IMR-90 (cell line): ENCODE data around the gene ZFP92. TPM values are rescaled to one million over a fixed set of nuclear protein-coding genes. Genes with fewer than 3 reads are reported as not detected.

Experiments
- ATAC-seq: fragments of 200-7000 bp; cut with Tn5 transposase; 2 replicates; pipeline ENCODE4 v1.9.1; 2020; ENCODE audit warnings: low read depth, mild to moderate bottlenecking, moderate library complexity
- BruUV-seq: library from RNA; stranded (reverse); fragments of 400-500 nt; replicated peaks from 2 replicates; lab custom pipeline; 2021; lab: Mats Ljungman, UMichigan
- CTCF ChIA-PET: fragments of 300-600 bp; formaldehyde crosslinking; extraction: SDS; loops from one replicate; lab custom pipeline; 2021; ENCODE audit warnings: antibody characterized with exemption; lab: Yijun Ruan, JAX
- POLR2A ChIA-PET: fragments of 300-600 bp; sonication (Branson Sonifier 250); formaldehyde crosslinking; loops from one replicate; lab custom pipeline; 2022; ENCODE audit warnings: antibody characterized with exemption; ENCODE audit not compliant: unreplicated experiment; lab: Charles Lee
- DNase-seq: peaks from one replicate; pipeline ENCODE4 v3.0.0; 2013
- H2AFZ ChIP-seq: replicated peaks from 2 replicates; pipeline ENCODE3; 2013; ENCODE audit warnings: low read length, mild to moderate bottlenecking; ENCODE audit not compliant: poor library complexity
- H2AK5ac ChIP-seq: 2 replicates; pipeline ENCODE4 v1.6.1; 2013; ENCODE audit warnings: low read depth, low read length, inconsistent platforms
- H2AK9ac ChIP-seq: replicated peaks from 2 replicates; pipeline ENCODE3; 2013; ENCODE audit warnings: mild to moderate bottlenecking, low read depth, low read length, moderate library complexity; ENCODE audit not compliant: poor library complexity
- H2BK120ac ChIP-seq: 2 replicates; pipeline ENCODE4 v1.6.1; 2013; ENCODE audit warnings: low read depth, low read length, inconsistent platforms
- H2BK15ac ChIP-seq: 3 replicates; pipeline ENCODE4 v1.6.1; 2013; ENCODE audit warnings: low read depth, low read length, inconsistent platforms
- H2BK20ac ChIP-seq: 2 replicates; pipeline ENCODE4 v1.6.1; 2013; ENCODE audit warnings: low read depth, mild to moderate bottlenecking, inconsistent platforms, low read length, moderate library complexity
- H2BK5ac ChIP-seq: 2 replicates; pipeline ENCODE4 v1.6.1; 2013; ENCODE audit warnings: mild to moderate bottlenecking, low read depth, low read length, inconsistent platforms; ENCODE audit not compliant: poor library complexity, severe bottlenecking
- H3K14ac ChIP-seq: replicated peaks from 2 replicates; pipeline ENCODE4 v1.6.1; 2013; ENCODE audit warnings: low read depth, low read length, inconsistent platforms
- H3K18ac ChIP-seq: 2 replicates; pipeline ENCODE4 v1.6.1; 2013; ENCODE audit warnings: low read depth, low read length, control low read depth
- H3K23ac ChIP-seq: 2 replicates; pipeline ENCODE4 v1.6.1; 2013; ENCODE audit warnings: low read depth, low read length, inconsistent platforms
- H3K27ac ChIP-seq: 2 replicates; pipeline ENCODE4 v1.5.1; 2013; ENCODE audit warnings: mild to moderate bottlenecking, control low read depth, low read length; ENCODE audit not compliant: insufficient read depth
- H3K27me3 ChIP-seq: 2 replicates; pipeline ENCODE4 v1.6.1; 2013; ENCODE audit warnings: low read length; ENCODE audit not compliant: control insufficient read depth, insufficient read depth
- H3K36me3 ChIP-seq: 2 replicates; pipeline ENCODE4 v1.6.1; 2013; ENCODE audit warnings: low read length, mixed read lengths; ENCODE audit not compliant: control insufficient read depth, insufficient read depth
- H3K4ac ChIP-seq: 2 replicates; pipeline ENCODE4 v1.6.1; 2013; ENCODE audit warnings: low read depth, low read length, inconsistent platforms
- H3K4me1 ChIP-seq: 2 replicates; pipeline ENCODE4 v1.6.1; 2013; ENCODE audit warnings: low read length, mixed read lengths; ENCODE audit not compliant: control insufficient read depth, insufficient read depth
- H3K4me2 ChIP-seq: 2 replicates; pipeline ENCODE4 v1.6.1; 2013; ENCODE audit warnings: low read depth, mild to moderate bottlenecking, control low read depth, low read length, moderate library complexity
- H3K4me3 ChIP-seq: 2 replicates; pipeline ENCODE4 v1.5.1; 2013; ENCODE audit warnings: low read depth, mild to moderate bottlenecking, control low read depth, low read length, moderate library complexity; ENCODE audit not compliant: insufficient read depth
- H3K56ac ChIP-seq: 2 replicates; pipeline ENCODE4 v1.6.1; 2013; ENCODE audit warnings: low read length, inconsistent platforms; ENCODE audit not compliant: insufficient read depth; ENCODE audit errors: extremely low read depth
- H3K79me1 ChIP-seq, 2 experiments: 2 replicates each; pipeline ENCODE4 v1.6.1; 2013; ENCODE audit warnings: low read length in 2 of 2, inconsistent platforms in 1 of 2, low read depth in 1 of 2
- H3K9ac ChIP-seq: 2 replicates; pipeline ENCODE4 v1.6.1; 2013; ENCODE audit warnings: low read depth, low read length, control low read depth
- H3K9me1 ChIP-seq: 2 replicates; pipeline ENCODE4 v1.6.1; 2013; ENCODE audit warnings: low read length, inconsistent platforms; ENCODE audit not compliant: insufficient read depth
- H3K9me3 ChIP-seq: 2 replicates; pipeline ENCODE4 v1.6.1; 2013; ENCODE audit warnings: low read length; ENCODE audit not compliant: control insufficient read depth, insufficient read depth
- H4K20me1 ChIP-seq: 2 replicates; pipeline ENCODE4 v1.6.1; 2013; ENCODE audit warnings: low read length, inconsistent platforms; ENCODE audit not compliant: insufficient read depth
- H4K5ac ChIP-seq: 2 replicates; pipeline ENCODE4 v1.6.1; 2013; ENCODE audit warnings: mild to moderate bottlenecking, low read depth, low read length, control low read depth
- H4K8ac ChIP-seq, 2 experiments: 2 replicates each; pipeline ENCODE4 v1.6.1; 2013; ENCODE audit warnings: low read depth in 2 of 2, low read length in 2 of 2, control low read depth in 1 of 2, inconsistent platforms in 1 of 2
- H4K91ac ChIP-seq: 2 replicates; pipeline ENCODE4 v1.6.1; 2013; ENCODE audit warnings: low read depth, low read length, inconsistent platforms; ENCODE audit not compliant: insufficient read depth
- BHLHE40 ChIP-seq: fragments of 150-350 bp; IDR thresholded peaks from 2 replicates; pipeline ENCODE4 v1.6.1; 2016; ENCODE audit warnings: mild to moderate bottlenecking, low read depth, low read length
- CEBPB ChIP-seq: IDR thresholded peaks from 2 replicates; pipeline ENCODE4 v1.6.1; 2012; ENCODE audit warnings: low read depth, low read length, improper control_type of control experiment
- CHD1 ChIP-seq: IDR thresholded peaks from 2 replicates; pipeline ENCODE4 v1.6.1; 2012; ENCODE audit warnings: low read depth, low read length, improper control_type of control experiment
- FOS ChIP-seq: fragments of 150-350 bp; IDR thresholded peaks from 2 replicates; pipeline ENCODE4 v1.6.1; 2016; ENCODE audit warnings: low read depth, low read length
- MAFK ChIP-seq: IDR thresholded peaks from 2 replicates; pipeline ENCODE4 v1.6.1; 2012; ENCODE audit warnings: low read depth, low read length, improper control_type of control experiment
- MAZ ChIP-seq: IDR thresholded peaks from 2 replicates; pipeline ENCODE4 v1.6.1; 2012; ENCODE audit warnings: low read depth, mild to moderate bottlenecking, low read length, improper control_type of control experiment, moderate library complexity, borderline replicate concordance
- MXI1 ChIP-seq: IDR thresholded peaks from 2 replicates; pipeline ENCODE4 v1.6.1; 2012; ENCODE audit warnings: low read depth, mild to moderate bottlenecking, low read length, moderate library complexity, borderline replicate concordance
- NFE2L2 ChIP-seq: fragments of 150-350 bp; IDR thresholded peaks from 2 replicates; pipeline ENCODE4 v1.6.1; 2016; ENCODE audit warnings: low read depth, mild to moderate bottlenecking, low read length
- POLR2A ChIP-seq: IDR thresholded peaks from 2 replicates; pipeline ENCODE4 v1.6.1; 2012; ENCODE audit warnings: mild to moderate bottlenecking, low read depth, low read length
- RAD21 ChIP-seq: IDR thresholded peaks from 2 replicates; pipeline ENCODE4 v1.6.1; 2012; ENCODE audit warnings: low read length, improper control_type of control experiment
- RCOR1 ChIP-seq: IDR thresholded peaks from 2 replicates; pipeline ENCODE4 v1.6.1; 2012; ENCODE audit warnings: mild to moderate bottlenecking, low read length, improper control_type of control experiment; ENCODE audit not compliant: insufficient replicate concordance
- RFX5 ChIP-seq: IDR thresholded peaks from 2 replicates; pipeline ENCODE4 v1.8.0; 2012; ENCODE audit warnings: low read depth, mild to moderate bottlenecking, low read length, moderate library complexity
- SMC3 ChIP-seq: fragments of 150-350 bp; IDR thresholded peaks from 2 replicates; pipeline ENCODE4 v1.6.1; 2016; ENCODE audit warnings: low read depth, mild to moderate bottlenecking, antibody characterized with exemption, low read length, moderate library complexity
- WGBS, 2 experiments: methylation state at CpG; one replicate each; pipeline versions ENCODE4 v1.1.5 to v1.1.7; 2013; ENCODE audit warnings: missing lambda C conversion rate in 2 of 2; ENCODE audit not compliant: insufficient read length in 1 of 2; ENCODE audit errors: extremely low coverage in 2 of 2; 5-methylcytosine and 5-hydroxymethylcytosine counted together
- dilution Hi-C: fragments of 300-500 bp; cut with HindIII; formaldehyde crosslinking; loops from one replicate; pipeline ENCODE4 v1.14.3; 2018; ENCODE audit warnings: low sequenced_read_pairs; ENCODE audit not compliant: unreplicated experiment
- in situ Hi-C: fragments of 300-500 bp; cut with MboI; formaldehyde crosslinking; loops from 3 replicates; pipeline ENCODE4 v1.14.3; 2019; ENCODE audit warnings: low sequenced_read_pairs, inconsistent platforms, mixed read lengths
- intact Hi-C: fragments of 100-400 bp; cut with micrococcal nuclease; formaldehyde crosslinking; loops from 2 replicates; pipeline ENCODE4 v1.10.0; 2022
- polyA plus RNA-seq, 3 experiments: library from polyadenylated mRNA; depleted of rRNA; stranded (reverse); fragments of >200 nt; gene quantifications; 2 replicates each; pipeline ENCODE4 v1.2.3, GENCODE V29; 2012; ENCODE audit warnings: low replicate concordance in 1 of 3
- total RNA-seq: library from RNA; depleted of rRNA; stranded (reverse); fragments of >200 nt; gene quantifications from 2 replicates; pipeline ENCODE4 v1.2.3, GENCODE V29; 2012
- TF ChIP-seq, protein P1 (sequence below): conservative IDR thresholded peaks from 2 replicates; pipeline ENCODE4 v1.5.1; 2012; ENCODE audit warnings: mild to moderate bottlenecking, low read depth, low read length, improper control_type of control experiment
- TF ChIP-seq, protein P2 (sequence below): fragments of 150-350 bp; IDR thresholded peaks from 2 replicates; pipeline ENCODE4 v1.6.1; 2016; ENCODE audit warnings: low read depth, mild to moderate bottlenecking, low read length, moderate library complexity, borderline replicate concordance
- TF ChIP-seq, protein P3 (sequence below): fragments of 150-350 bp; IDR thresholded peaks from 2 replicates; pipeline ENCODE4 v1.6.1; 2017; ENCODE audit warnings: mild to moderate bottlenecking, antibody characterized with exemption, low read length, low read depth

Gene ZFP92
- total and polyA plus RNA-seq, 2 of the 4 experiments (the other 2 are of a cell fraction), result under 0.01 to 0.03 TPM

DNA sequence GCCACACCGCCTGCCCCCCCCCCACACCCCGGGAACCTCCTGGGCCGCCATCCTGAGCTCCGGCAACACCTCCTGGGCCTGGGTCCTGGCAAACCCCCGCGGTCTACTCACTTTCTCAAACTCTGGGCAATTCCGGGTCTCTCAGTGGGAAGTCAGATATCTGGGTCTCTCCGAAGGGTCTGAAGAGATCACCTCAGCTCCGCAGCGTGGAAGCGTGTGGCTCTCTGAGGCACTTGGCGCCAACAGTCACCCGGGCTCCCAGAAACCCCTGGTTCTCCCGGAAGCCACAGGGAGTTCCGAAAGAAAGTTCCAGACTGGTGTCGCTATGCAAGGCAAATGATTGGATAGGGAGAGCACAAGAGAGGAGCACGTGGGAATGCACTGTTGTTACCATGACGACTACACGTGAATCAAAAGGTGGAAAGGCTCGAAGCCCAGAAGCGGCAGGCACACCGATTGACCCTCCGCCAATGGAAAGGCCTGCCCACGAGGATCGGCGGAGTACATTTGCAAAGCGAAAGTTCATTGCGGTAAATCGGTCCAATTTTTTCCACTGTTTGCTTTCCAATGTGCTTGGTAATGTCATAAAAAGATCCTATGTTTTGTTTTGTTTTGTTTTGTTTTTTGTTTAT is 10.0 kb upstream of the ZFP92 start, which contains the start of gene PNMA6E:
Gene PNMA6E (minus strand): TSS at position 218 of the 632 bp plus-strand sequence. CDS start 2,501 bp downstream, outside the sequence.
- TF ChIP-seq MXI1 (no peak), CEBPB (no peak), RCOR1 (no peak), BHLHE40 (no peak), RFX5 (no peak), NFE2L2 (no peak), MAZ (no peak), SMC3 (no peak), RAD21 (no peak), MAFK (no peak), CHD1 (no peak), FOS (no peak), POLR2A (no peak)
- TF ChIP-seq, protein P1, sequence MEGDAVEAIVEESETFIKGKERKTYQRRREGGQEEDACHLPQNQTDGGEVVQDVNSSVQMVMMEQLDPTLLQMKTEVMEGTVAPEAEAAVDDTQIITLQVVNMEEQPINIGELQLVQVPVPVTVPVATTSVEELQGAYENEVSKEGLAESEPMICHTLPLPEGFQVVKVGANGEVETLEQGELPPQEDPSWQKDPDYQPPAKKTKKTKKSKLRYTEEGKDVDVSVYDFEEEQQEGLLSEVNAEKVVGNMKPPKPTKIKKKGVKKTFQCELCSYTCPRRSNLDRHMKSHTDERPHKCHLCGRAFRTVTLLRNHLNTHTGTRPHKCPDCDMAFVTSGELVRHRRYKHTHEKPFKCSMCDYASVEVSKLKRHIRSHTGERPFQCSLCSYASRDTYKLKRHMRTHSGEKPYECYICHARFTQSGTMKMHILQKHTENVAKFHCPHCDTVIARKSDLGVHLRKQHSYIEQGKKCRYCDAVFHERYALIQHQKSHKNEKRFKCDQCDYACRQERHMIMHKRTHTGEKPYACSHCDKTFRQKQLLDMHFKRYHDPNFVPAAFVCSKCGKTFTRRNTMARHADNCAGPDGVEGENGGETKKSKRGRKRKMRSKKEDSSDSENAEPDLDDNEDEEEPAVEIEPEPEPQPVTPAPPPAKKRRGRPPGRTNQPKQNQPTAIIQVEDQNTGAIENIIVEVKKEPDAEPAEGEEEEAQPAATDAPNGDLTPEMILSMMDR, result no peak
- TF ChIP-seq, protein P2, sequence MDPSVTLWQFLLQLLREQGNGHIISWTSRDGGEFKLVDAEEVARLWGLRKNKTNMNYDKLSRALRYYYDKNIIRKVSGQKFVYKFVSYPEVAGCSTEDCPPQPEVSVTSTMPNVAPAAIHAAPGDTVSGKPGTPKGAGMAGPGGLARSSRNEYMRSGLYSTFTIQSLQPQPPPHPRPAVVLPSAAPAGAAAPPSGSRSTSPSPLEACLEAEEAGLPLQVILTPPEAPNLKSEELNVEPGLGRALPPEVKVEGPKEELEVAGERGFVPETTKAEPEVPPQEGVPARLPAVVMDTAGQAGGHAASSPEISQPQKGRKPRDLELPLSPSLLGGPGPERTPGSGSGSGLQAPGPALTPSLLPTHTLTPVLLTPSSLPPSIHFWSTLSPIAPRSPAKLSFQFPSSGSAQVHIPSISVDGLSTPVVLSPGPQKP, result no peak
- TF ChIP-seq, protein P3, sequence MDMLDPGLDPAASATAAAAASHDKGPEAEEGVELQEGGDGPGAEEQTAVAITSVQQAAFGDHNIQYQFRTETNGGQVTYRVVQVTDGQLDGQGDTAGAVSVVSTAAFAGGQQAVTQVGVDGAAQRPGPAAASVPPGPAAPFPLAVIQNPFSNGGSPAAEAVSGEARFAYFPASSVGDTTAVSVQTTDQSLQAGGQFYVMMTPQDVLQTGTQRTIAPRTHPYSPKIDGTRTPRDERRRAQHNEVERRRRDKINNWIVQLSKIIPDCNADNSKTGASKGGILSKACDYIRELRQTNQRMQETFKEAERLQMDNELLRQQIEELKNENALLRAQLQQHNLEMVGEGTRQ, result no peak
- in situ Hi-C loops, result loop anchor here (25.0 kb wide), 1 partner anchor 214 kb away; the partner anchor contains the start of gene MAGEA1
- no peak within 1 kb of the TSS for H4K8ac ChIP-seq

More for the DNA sequence above, 10.0 kb upstream of the ZFP92 start, which contains the start of gene PNMA6E:
- no peaks in the 10 kb centered on the region for H4K20me1 ChIP-seq
- H2AK5ac ChIP-seq, result no peak within 1 kb of the TSS
- H3K23ac ChIP-seq, result no peak within 1 kb of the TSS
- no TSS peak for BruUV-seq
- no peaks in the 10 kb centered on the region for H3K36me3 ChIP-seq
- no peak within 1 kb of the TSS for H2AK9ac ChIP-seq
- H3K9me3 ChIP-seq, result no peaks in the 10 kb centered on the region; the same call in 1 of the 2 replicates
- H3K18ac ChIP-seq, result no peak within 1 kb of the TSS
- dilution Hi-C loops, result no loop called here
- H3K14ac ChIP-seq, result no peak within 1 kb of the TSS
- H2BK5ac ChIP-seq, result no peak within 1 kb of the TSS
- H3K27me3 ChIP-seq, result peaks cover 2% of the 10 kb centered on the region; the same call in 1 of the 2 replicates
- H3K56ac ChIP-seq, result no peak within 1 kb of the TSS
- no peaks in the 10 kb centered on the region for H3K4me1 ChIP-seq
- H3K4me2 ChIP-seq, result no peak within 1 kb of the TSS
- 80% methylated on average over 13 of the region's 29 CpGs; no CpG with 5 or more reads in 1 of the 2 experiments for WGBS, 2 experiments
- no peak for DNase-seq
- H4K5ac ChIP-seq, result no peak within 1 kb of the TSS
- H3K4ac ChIP-seq, result no peak within 1 kb of the TSS
- H3K79me1 ChIP-seq, result no peaks in the 10 kb centered on the region
- no peak within 1 kb of the TSS for H3K4me3 ChIP-seq
- H3K9me1 ChIP-seq, result no peaks in the 10 kb centered on the region
- POLR2A ChIA-PET, result no interaction called here
- CTCF ChIA-PET, result no interaction called here
- ATAC-seq, result no peak
- no peak within 1 kb of the TSS for H4K91ac ChIP-seq
- no peak within 1 kb of the TSS for H2BK120ac ChIP-seq
- H2BK20ac ChIP-seq, result no peak within 1 kb of the TSS
- H2AFZ ChIP-seq, result no peak within 1 kb of the TSS
- H3K27ac ChIP-seq, result no peak within 1 kb of the TSS
- no peak within 1 kb of the TSS for H3K9ac ChIP-seq
- intact Hi-C loops, result no loop called here
- H2BK15ac ChIP-seq, result no peak within 1 kb of the TSS
